Uterus (tissue), 4 donors: ENCODE measurements around the gene HMGXB3. TPM values are rescaled to one million over a fixed set of nuclear protein-coding genes. Genes with fewer than 3 reads are reported as not detected.

Experiments used
- DNase-seq, 2 donors: peaks; one replicate each; pipeline ENCODE4 v3.0.0-alpha.2; 2019 to 2020
- H3K27ac ChIP-seq, 2 donors: fragments of 200-600 bp; sonication (generic); 1 replicate in 1 of 2; 2 replicates in 1 of 2; pipeline ENCODE4 v1.5.1; 2016 to 2018
- H3K27me3 ChIP-seq, 2 donors: fragments of 200-600 bp; sonication (generic); one replicate each; pipeline ENCODE4 v1.5.1; 2018 to 2019; ENCODE audit warnings: control low read depth in 1 of 2
- H3K36me3 ChIP-seq, 2 donors: fragments of 200-600 bp; sonication (generic); one replicate each; pipeline ENCODE4 v1.5.1; 2019; ENCODE audit warnings: control low read depth in 1 of 2
- H3K4me1 ChIP-seq, 2 donors: fragments of 200-600 bp; sonication (generic); one replicate each; pipeline ENCODE4 v1.5.1; 2018 to 2019; ENCODE audit warnings: control low read depth in 1 of 2
- H3K4me3 ChIP-seq, 2 donors: fragments of 200-600 bp; sonication (generic); 1 replicate in 1 of 2; 2 replicates in 1 of 2; pipeline ENCODE4 v1.5.1; 2018 to 2019; ENCODE audit warnings: mild to moderate bottlenecking in 1 of 2
- H3K9me3 ChIP-seq, 2 donors: fragments of 200-600 bp; sonication (generic); one replicate each; pipeline ENCODE4 v1.5.1; 2019; ENCODE audit warnings: control low read depth in 1 of 2
- CTCF ChIP-seq, 4 experiments: fragments of 200-600 bp in 2 of 4; fragments of 450-650 bp in 2 of 4; sonication (generic) in 2 of 4; IDR thresholded peaks; one replicate each; pipeline ENCODE4 v1.5.1; 2016 to 2019; ENCODE audit warnings: antibody characterized with exemption in 4 of 4, mild to moderate bottlenecking in 2 of 4, moderate library complexity in 1 of 4
- POLR2A ChIP-seq, 2 donors: fragments of 450-650 bp; IDR thresholded peaks; one replicate each; pipeline ENCODE4 v1.6.1; 2016; ENCODE audit warnings: antibody characterized with exemption in 2 of 2, mild to moderate bottlenecking in 1 of 2, moderate library complexity in 1 of 2
- intact Hi-C: fragments of 100-400 bp; cut with DNase I; formaldehyde crosslinking; loops from one replicate; pipeline ENCODE4 v1.15.1; 2023; ENCODE audit warnings: low total_unique reads
- total RNA-seq, 4 donors: library from RNA; depleted of rRNA in 3 of 4; stranded (reverse); fragments of >200 nt in 3 of 4; gene quantifications; one replicate each; pipeline versions ENCODE4 v1.1.0 to v1.2.4, GENCODE V29; 2014 to 2023
- donor health status: DM: yes; HTN: yes; CAD: no.

HMGXB3 gene
- total RNA-seq, 4 donors from 2014 or later, result 19.0 to 43.4 (median 30.2) TPM

GRCh38 chr5:150085191-150085912, 84.8 kb downstream of the HMGXB3 start:
- Histone ChIP-seq H3K9me3 (no peaks in the 10 kb centered on the region), H3K27ac (no peak overlapping the region), H3K4me3 (no peak overlapping the region), H3K4me1 (no peaks in the 10 kb centered on the region), H3K27me3 (no peaks in the 10 kb centered on the region), H3K36me3 (no peaks in the 10 kb centered on the region)
- intact Hi-C loops, result no loop called here
- TF ChIP-seq POLR2A (IDR thresholded peaks at IDR 0.05) (no peak), CTCF (IDR thresholded peaks at IDR 0.05) (no peak)
- no peak for DNase-seq

- Histone ChIP-seq H3K27ac (no peak within 1 kb of the TSS), H3K4me1 (no peaks in the 10 kb centered on the region), H3K9me3 (no peaks in the 10 kb centered on the region), H3K4me3 (no peak within 1 kb of the TSS), H3K36me3 (peaks cover 0 to 2% of the 10 kb centered on the region in 2 donors), H3K27me3 (no peaks in the 10 kb centered on the region)
- TF ChIP-seq CTCF (IDR thresholded peaks at IDR 0.05), result no peak
- no peak for TF ChIP-seq POLR2A (IDR thresholded peaks at IDR 0.05)
- intact Hi-C loops, result no loop called here
- DNase-seq, result no peak
These were observed 85.6 kb downstream of the HMGXB3 start, which contains the start of gene CSF1R for GRCh38 chr5:150085950-150086715. CSF1R (minus strand) TSS chr5:150086554; CDS start chr5:150086427, 127 bp downstream.

- Histone ChIP-seq H3K4me1 (no peaks in the 10 kb centered on the region), H3K27ac (no peak overlapping the region), H3K36me3 (peaks cover 0 to 2% of the 10 kb centered on the region in 2 donors), H3K27me3 (no peaks in the 10 kb centered on the region), H3K9me3 (no peaks in the 10 kb centered on the region), H3K4me3 (no peak overlapping the region)
- intact Hi-C loops, result no loop called here
- TF ChIP-seq CTCF (IDR thresholded peaks at IDR 0.05), result no peak
- no peak for TF ChIP-seq POLR2A (IDR thresholded peaks at IDR 0.05)
- no peak for DNase-seq
These were observed 91.7 kb downstream of the HMGXB3 start for GRCh38 chr5:150092159-150092787.

- no peak for DNase-seq
- Histone ChIP-seq H3K27me3 (no peaks in the 10 kb centered on the region), H3K36me3 (no peaks in the 10 kb centered on the region), H3K4me3 (no peak overlapping the region), H3K27ac (no peak overlapping the region), H3K9me3 (no peaks in the 10 kb centered on the region), H3K4me1 (no peaks in the 10 kb centered on the region)
- intact Hi-C loops, result no loop called here
- TF ChIP-seq CTCF (IDR thresholded peaks at IDR 0.05), result no peak
- TF ChIP-seq POLR2A (IDR thresholded peaks at IDR 0.05), result no peak
These were observed 96.6 kb downstream of the HMGXB3 start for GRCh38 chr5:150097152-150097551.
